Heart right ventricle (tissue), 16 donors: ENCODE measurements around the gene TMOD2. TPM values are rescaled to one million over a fixed set of nuclear protein-coding genes. Genes with fewer than 3 reads are reported as not detected.

ENCODE experiments used
- ATAC-seq, 8 donors: fragments of 200-7000 bp; cut with Tn5 transposase; one replicate each; pipeline ENCODE4 v1.9.1; 2020; ENCODE audit warnings: mild to moderate bottlenecking in 8 of 8, moderate library complexity in 8 of 8, moderate number of reproducible peaks in 1 of 8
- DNase-seq, 2 donors: peaks; one replicate each; pipeline ENCODE4 v3.0.0-alpha.2; 2020
- H3K27ac ChIP-seq, 10 donors: fragments of 200-600 bp; sonication (generic) in 2 of 10; one replicate each; pipeline versions ENCODE4 v1.5.0 to v1.8.0; 2020 to 2022; ENCODE audit warnings: mild to moderate bottlenecking in 3 of 10
- H3K27me3 ChIP-seq, 7 donors: fragments of 200-600 bp; one replicate each; pipeline ENCODE4 v1.8.0; 2021 to 2022; ENCODE audit warnings: mild to moderate bottlenecking in 2 of 7
- H3K36me3 ChIP-seq, 9 donors: fragments of 200-600 bp; sonication (generic) in 1 of 9; one replicate each; pipeline versions ENCODE4 v1.5.0 to v1.8.0; 2020 to 2022; ENCODE audit warnings: mild to moderate bottlenecking in 2 of 9
- H3K4me1 ChIP-seq, 9 donors: fragments of 200-600 bp; sonication (generic) in 1 of 9; one replicate each; pipeline versions ENCODE4 v1.5.0 to v1.8.0; 2020 to 2022; ENCODE audit warnings: mild to moderate bottlenecking in 4 of 9
- H3K4me3 ChIP-seq, 10 donors: fragments of 200-600 bp; sonication (generic) in 2 of 10; one replicate each; pipeline versions ENCODE4 v1.5.0 to v1.8.0; 2020 to 2022; ENCODE audit warnings: mild to moderate bottlenecking in 7 of 10, moderate library complexity in 2 of 10
- H3K9me3 ChIP-seq, 11 donors: fragments of 200-600 bp in 10 of 11; sonication (generic) in 2 of 11; one replicate each; pipeline versions ENCODE4 v1.5.0 to v1.8.0; 2013 to 2022; ENCODE audit warnings: mild to moderate bottlenecking in 2 of 11, control low read depth in 1 of 11, moderate library complexity in 1 of 11
- WGBS, 2 donors: extraction: QIAGEN DNeasy Blood & Tissue Kit; methylation state at CpG; one replicate each; pipeline ENCODE4 v1.1.7; 2013; ENCODE audit warnings: inconsistent platforms in 1 of 2; 5-methylcytosine and 5-hydroxymethylcytosine counted together
- intact Hi-C, 10 donors: fragments of 100-400 bp; cut with DNase I; formaldehyde crosslinking; loops; one replicate each; pipeline versions ENCODE4 v1.11.1 to v1.14.2; 2022
- polyA plus RNA-seq, 2 donors: library from polyadenylated mRNA; stranded (reverse); fragments of 200-250 nt; gene quantifications; one replicate each; pipeline ENCODE4 v1.2.3, GENCODE V29; 2013
- total RNA-seq, 10 donors: library from RNA; stranded (reverse); fragmentation: NEBNext Ultra II Directional in 3 of 10; extraction: Animal tissue kit (Norgen Biotek cat#: 25700) in 3 of 10; gene quantifications; one replicate each; pipeline versions ENCODE4 v1.2.1 to v1.2.4, GENCODE V29; 2021 to 2023
- TF ChIP-seq, protein P1 (sequence below), 9 donors: fragments of 200-600 bp; sonication (generic) in 2 of 9; IDR thresholded peaks; one replicate each; pipeline versions ENCODE4 v1.5.0 to v1.8.0; 2021 to 2022; ENCODE audit warnings: antibody characterized with exemption in 9 of 9, mild to moderate bottlenecking in 5 of 9, moderate library complexity in 1 of 9
- donor health status: Arrhythmogenic right ventricular cardiomyopathy.
- donor health status: ischemic (EF 13 %, LVEDD 7.1; RV severe dilation, severe dysfunction).
- donor health status: healthy with polysubstance abuse.
- donor health status: DM: no; HTN: yes; CAD: no.
- donor health status: DM: no; HTN: no; CAD: no.
- donor health status: ischemic (EF 25% LVEDD 6.9; RV normal size, moderate dysfunction).
- donor health status: ischemic (EF 25% LVEDD 5.7; RV mildly dilated, moderate dysfunction).
- donor health status: healthy.
- donor health status: DM: yes; HTN: yes; CAD: no.
- donor health status: Ischemic cardiomyopathy.
- donor health status: ischemic (EF 35%, LVEDD 5.7; RV mildly dilated, moderate dysfunction).
- donor health status: nonischemic (EF 11% LVEDD 7.7; RV severe dilation, severe dysfunction).
- donor health status: DM: yes; HTN: yes; CAD: no.
- donor health status: PGD.
- donor health status: ischemic (EF 29% LVEDD 5.4; RV normal size, mild dysfunction).
- donor health status: nonischemic (EF 23%, LVEDD 6.1; RV moderate dilation, normal function).

TMOD2 gene
- total and polyA plus RNA-seq, 12 donors = 1.5 to 8.5 (median 4.7) TPM

DNA sequence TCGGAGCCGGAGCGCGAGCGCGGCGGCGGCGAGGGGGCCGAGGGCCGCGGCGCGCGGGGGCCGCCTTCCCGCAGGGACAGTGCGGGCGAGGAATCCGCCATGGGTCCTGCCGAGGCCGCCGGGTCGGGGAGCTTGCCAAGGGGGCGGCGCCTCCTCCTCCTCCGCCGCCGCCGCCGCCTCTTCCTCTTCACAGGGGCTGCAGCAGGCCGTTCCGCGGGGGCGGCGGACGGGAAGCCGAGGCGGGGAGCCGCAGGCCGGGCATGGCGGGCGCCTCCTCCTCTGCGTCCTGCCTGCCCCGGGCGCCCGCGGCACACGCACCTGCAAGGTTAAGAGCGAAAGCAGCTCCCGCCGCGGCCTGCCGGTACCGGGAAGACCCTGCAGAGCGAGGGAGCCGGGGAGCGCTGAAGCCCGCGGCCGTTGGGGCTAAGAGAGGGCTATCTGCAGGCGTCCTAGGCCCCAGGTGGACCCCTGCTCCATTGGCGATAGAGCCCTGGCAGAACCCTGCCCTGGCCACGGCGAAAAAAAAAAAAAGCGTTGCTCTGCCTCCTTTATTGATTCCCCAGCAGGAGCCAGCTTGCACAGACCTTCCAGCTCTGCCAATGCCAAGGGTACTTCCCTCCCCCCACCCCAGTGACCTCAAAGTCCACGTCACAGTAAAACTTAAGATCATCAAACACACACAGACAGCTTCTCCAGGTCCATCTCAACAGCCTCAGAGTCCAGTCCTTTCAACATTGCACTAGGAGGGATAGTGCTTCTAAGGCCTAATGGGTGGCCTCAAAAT is 13.7 kb upstream of the TMOD2 start, which contains the start of gene LYSMD2:
TSS of gene LYSMD2 (minus strand) at position 134 of the 784 bp plus-strand sequence. CDS start at position 101, 33 bp downstream.
- DNase-seq (peak; percentile 86 to 87), ATAC-seq (peak; percentile 92 to 98 (median 94))
- no peaks in the 10 kb centered on the region for H3K9me3 ChIP-seq
- TF ChIP-seq, protein P1, sequence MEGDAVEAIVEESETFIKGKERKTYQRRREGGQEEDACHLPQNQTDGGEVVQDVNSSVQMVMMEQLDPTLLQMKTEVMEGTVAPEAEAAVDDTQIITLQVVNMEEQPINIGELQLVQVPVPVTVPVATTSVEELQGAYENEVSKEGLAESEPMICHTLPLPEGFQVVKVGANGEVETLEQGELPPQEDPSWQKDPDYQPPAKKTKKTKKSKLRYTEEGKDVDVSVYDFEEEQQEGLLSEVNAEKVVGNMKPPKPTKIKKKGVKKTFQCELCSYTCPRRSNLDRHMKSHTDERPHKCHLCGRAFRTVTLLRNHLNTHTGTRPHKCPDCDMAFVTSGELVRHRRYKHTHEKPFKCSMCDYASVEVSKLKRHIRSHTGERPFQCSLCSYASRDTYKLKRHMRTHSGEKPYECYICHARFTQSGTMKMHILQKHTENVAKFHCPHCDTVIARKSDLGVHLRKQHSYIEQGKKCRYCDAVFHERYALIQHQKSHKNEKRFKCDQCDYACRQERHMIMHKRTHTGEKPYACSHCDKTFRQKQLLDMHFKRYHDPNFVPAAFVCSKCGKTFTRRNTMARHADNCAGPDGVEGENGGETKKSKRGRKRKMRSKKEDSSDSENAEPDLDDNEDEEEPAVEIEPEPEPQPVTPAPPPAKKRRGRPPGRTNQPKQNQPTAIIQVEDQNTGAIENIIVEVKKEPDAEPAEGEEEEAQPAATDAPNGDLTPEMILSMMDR (IDR thresholded peaks at IDR 0.05) = no peak
- H3K4me3 ChIP-seq = peak within 1 kb of the TSS; percentile 66 to 93 (median 78)
- H3K27ac ChIP-seq = peak within 1 kb of the TSS; percentile 71 to 92 (median 88)
- H3K4me1 ChIP-seq = peaks cover 4 to 42% (median 30%) of the 10 kb centered on the region in 9 donors
- no peaks in the 10 kb centered on the region for H3K27me3 ChIP-seq
- no peaks in the 10 kb centered on the region for H3K36me3 ChIP-seq
- intact Hi-C loops = loop anchor here in 1 of 10 donors (5.0 kb wide), 1 partner anchor 55 kb away; the partner anchor contains the start of gene SCG3
- WGBS, 2 donors = 1% methylated on average over 51 to 67 of the region's 67 CpGs

DNA sequence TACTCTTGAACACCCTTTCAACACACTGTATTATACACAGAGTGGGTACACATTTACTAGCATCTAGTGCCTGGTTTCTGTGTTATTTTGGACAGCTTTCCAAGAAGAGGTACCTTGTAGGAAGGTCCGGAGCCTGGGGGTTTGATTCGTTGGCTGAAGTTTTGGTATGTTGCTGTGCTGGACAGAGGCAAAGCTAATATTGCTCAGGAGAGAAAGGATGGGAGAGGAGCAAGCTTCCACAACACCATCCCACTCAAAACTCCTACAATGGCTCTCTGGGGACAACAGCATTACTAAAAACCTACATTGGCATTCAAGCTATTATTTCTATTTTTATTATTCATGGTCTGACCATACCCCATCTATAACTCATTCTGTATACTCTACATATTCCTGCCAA is 12.8 kb upstream of the TMOD2 start:
- peak overlapping the region in 2 of 10 donors; percentile 81 to 93 for H3K4me3 ChIP-seq

DNA sequence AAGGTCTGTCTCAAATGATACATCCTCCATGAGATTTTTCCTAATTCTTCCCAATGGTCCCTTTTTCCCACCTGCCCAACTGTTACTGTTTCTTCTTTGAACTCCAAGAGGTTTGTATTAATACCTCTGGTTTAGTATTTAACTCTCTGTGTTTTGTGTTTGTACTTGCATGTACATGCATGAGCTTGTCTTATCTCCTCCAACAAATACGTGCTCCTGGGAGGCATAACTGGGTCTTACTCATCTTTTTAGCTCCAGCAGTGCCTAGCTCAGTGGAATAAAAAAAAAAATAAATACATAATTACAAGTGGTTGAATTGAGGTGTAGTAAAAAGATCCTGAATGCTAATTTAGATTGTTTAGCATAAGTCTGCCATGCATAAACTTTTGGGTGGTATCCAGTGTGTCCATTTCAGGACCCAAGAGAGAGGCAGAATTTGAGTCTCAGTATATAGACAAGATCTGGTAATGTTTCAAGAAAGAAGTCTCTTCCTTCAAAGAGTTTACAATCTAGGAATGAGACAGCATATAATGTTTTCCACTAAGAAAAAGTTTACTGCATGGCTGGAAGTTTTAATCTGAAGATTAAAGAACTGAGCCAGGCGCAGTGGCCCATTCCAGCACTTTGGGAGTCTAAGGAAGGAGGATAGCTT is 12.2 kb upstream of the TMOD2 start:
- DNase-seq (no peak), ATAC-seq (no peak)
- intact Hi-C loops = loop anchor here in 1 of 10 donors (5.0 kb wide), 1 partner anchor 57 kb away; the partner anchor contains the start of gene SCG3
- 90 to 97% methylated on average over 2 of the region's 2 CpGs for WGBS, 2 donors
- Histone ChIP-seq H3K27me3 (no peaks in the 10 kb centered on the region), H3K36me3 (no peaks in the 10 kb centered on the region), H3K4me3 (no peak overlapping the region), H3K4me1 (peaks cover 4 to 34% (median 26%) of the 10 kb centered on the region in 9 donors), H3K9me3 (no peaks in the 10 kb centered on the region), H3K27ac (no peak overlapping the region)
- TF ChIP-seq, protein P1 (IDR thresholded peaks at IDR 0.05) = no peak

More for the DNA sequence above, 12.8 kb upstream of the TMOD2 start:
- intact Hi-C loops = loop anchor here in 1 of 10 donors (5.0 kb wide), 1 partner anchor 56 kb away; the partner anchor contains the start of gene SCG3
- Histone ChIP-seq H3K36me3 (no peaks in the 10 kb centered on the region), H3K27me3 (no peaks in the 10 kb centered on the region), H3K9me3 (no peaks in the 10 kb centered on the region), H3K4me1 (peaks cover 4 to 37% (median 26%) of the 10 kb centered on the region in 9 donors), H3K27ac (peak overlapping the region in 7 of 10 donors; percentile 71 to 91 (median 88))
- DNase-seq = no peak
- no peak for ATAC-seq
- TF ChIP-seq, protein P1 (IDR thresholded peaks at IDR 0.05) = no peak
- WGBS, 2 donors = 44 to 49% methylated on average over 2 of the region's 2 CpGs

DNA sequence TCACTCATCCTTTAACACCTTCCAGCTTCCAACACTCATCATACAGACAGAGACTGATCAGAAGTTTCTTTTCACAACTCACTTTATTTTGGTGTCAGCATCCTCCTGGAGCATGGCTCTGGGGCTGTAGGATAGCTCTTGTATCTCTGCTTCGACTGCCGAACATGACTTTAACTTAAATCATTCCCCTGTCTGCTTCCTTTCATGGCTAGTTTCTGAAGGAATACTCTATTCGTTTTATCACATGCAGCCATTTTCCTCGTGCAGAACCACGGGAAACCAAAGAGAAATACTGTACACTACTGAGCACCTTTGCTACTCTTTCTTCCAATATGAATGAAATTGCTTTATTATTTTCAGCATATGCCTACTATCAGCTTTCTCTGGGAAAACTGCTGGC is 2.1 kb upstream of the TMOD2 start:
- Histone ChIP-seq H3K27ac (no peak overlapping the region), H3K27me3 (peaks cover 0 to 17% (median 7%) of the 10 kb centered on the region in 7 donors), H3K4me3 (no peak overlapping the region), H3K9me3 (no peaks in the 10 kb centered on the region), H3K36me3 (no peaks in the 10 kb centered on the region), H3K4me1 (peaks cover 4 to 29% (median 13%) of the 10 kb centered on the region in 9 donors)
- TF ChIP-seq, protein P1 (IDR thresholded peaks at IDR 0.05) = no peak
- no peak for DNase-seq
- 73 to 76% methylated on average over 5 of the region's 5 CpGs for WGBS, 2 donors
- intact Hi-C loops = no loop called here
- no peak for ATAC-seq
